ENCODE data around the gene BEX5.
"Not testable (repeated sequence)": the region's sequence is repeated elsewhere in the genome, so short reads cannot be mapped to it uniquely, and the experiment has no call there.

DNA sequence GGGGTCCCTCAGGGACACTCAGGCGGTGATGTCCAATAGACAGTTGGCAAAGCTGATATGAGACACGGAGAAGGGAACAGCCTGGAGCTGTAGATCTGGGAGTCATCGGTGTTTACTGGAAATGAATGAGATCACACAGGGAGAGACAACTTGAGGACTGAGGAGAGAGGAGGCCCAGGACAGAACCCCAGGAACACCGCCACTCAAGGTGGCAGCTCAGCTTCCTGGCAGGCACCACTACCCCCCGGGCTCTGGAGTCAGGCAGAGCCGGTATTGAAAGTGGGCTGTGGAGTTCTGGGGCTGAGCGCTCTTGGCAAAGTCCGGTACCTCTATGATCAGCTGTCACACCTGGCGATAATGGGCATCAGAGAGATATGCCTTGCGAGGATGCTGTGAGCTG is 30.8 kb downstream of the BEX5 start:
- TF ChIP-seq POLR2A (IDR thresholded peaks at IDR 0.05) = not testable (repeated sequence)
- TF ChIP-seq, protein P1, sequence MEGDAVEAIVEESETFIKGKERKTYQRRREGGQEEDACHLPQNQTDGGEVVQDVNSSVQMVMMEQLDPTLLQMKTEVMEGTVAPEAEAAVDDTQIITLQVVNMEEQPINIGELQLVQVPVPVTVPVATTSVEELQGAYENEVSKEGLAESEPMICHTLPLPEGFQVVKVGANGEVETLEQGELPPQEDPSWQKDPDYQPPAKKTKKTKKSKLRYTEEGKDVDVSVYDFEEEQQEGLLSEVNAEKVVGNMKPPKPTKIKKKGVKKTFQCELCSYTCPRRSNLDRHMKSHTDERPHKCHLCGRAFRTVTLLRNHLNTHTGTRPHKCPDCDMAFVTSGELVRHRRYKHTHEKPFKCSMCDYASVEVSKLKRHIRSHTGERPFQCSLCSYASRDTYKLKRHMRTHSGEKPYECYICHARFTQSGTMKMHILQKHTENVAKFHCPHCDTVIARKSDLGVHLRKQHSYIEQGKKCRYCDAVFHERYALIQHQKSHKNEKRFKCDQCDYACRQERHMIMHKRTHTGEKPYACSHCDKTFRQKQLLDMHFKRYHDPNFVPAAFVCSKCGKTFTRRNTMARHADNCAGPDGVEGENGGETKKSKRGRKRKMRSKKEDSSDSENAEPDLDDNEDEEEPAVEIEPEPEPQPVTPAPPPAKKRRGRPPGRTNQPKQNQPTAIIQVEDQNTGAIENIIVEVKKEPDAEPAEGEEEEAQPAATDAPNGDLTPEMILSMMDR (IDR thresholded peaks at IDR 0.05) = not testable (repeated sequence)

Measured in breast epithelium (tissue), 3 donors.